Mesothelial cell of epicardium (in vitro differentiated cells): ENCODE data around the gene ITPR1. TPM values are rescaled to one million over a fixed set of nuclear protein-coding genes. Genes with fewer than 3 reads are reported as not detected.

Experiments
- DNase-seq, 2 experiments: peaks; one replicate each; pipeline ENCODE4 v3.0.0; 2021; ENCODE audit warnings: low spot score in 2 of 2; ENCODE audit not compliant: unreplicated experiment in 2 of 2
- H3K27ac Mint-ChIP-seq: 2 replicates; pipeline ENCODE4 v1.8.0; 2021; ENCODE audit warnings: mixed read lengths
- H3K27me3 Mint-ChIP-seq: 2 replicates; pipeline ENCODE4 v1.8.0; 2021; ENCODE audit warnings: low read depth, mixed read lengths
- H3K36me3 Mint-ChIP-seq: 2 replicates; pipeline ENCODE4 v1.8.0; 2021; ENCODE audit warnings: mixed read lengths
- H3K4me1 Mint-ChIP-seq: 2 replicates; pipeline ENCODE4 v1.8.0; 2021; ENCODE audit warnings: mixed read lengths
- H3K4me3 Mint-ChIP-seq: 2 replicates; pipeline ENCODE4 v1.8.0; 2021; ENCODE audit warnings: mild to moderate bottlenecking, moderate library complexity, mixed read lengths
- H3K9me3 Mint-ChIP-seq: 2 replicates; pipeline ENCODE4 v1.8.0; 2021; ENCODE audit warnings: mixed read lengths
- CTCF ChIP-seq: fragments of 200-600 bp; sonication (generic); IDR thresholded peaks from one replicate; pipeline ENCODE4 v1.5.0; 2021; ENCODE audit warnings: antibody characterized with exemption; ENCODE audit not compliant: unreplicated experiment
- total RNA-seq: library from RNA; stranded (reverse); gene quantifications from 3 replicates; pipeline ENCODE4 v1.2.1, GENCODE V29; 2021

ITPR1 gene
- total RNA-seq, 1 donor from 2014 or later = 21.3 TPM

- H3K27ac Mint-ChIP-seq = no peak overlapping the region
- TF ChIP-seq CTCF = no peak
- peaks cover 31% of the 10 kb centered on the region for H3K9me3 Mint-ChIP-seq
- H3K4me3 Mint-ChIP-seq = no peak overlapping the region
- peaks cover 15% of the 10 kb centered on the region for H3K4me1 Mint-ChIP-seq
- no peaks in the 10 kb centered on the region for H3K27me3 Mint-ChIP-seq
- no peak for DNase-seq
- H3K36me3 Mint-ChIP-seq = peaks cover 15% of the 10 kb centered on the region
These were observed 369.8 kb downstream of the ITPR1 start for GRCh38 chr3:4862973-4863372.

GRCh38 chr3:4864503-4864902 is 371.4 kb downstream of the ITPR1 start:
- H3K4me3 Mint-ChIP-seq = no peak overlapping the region
- H3K36me3 Mint-ChIP-seq = peaks cover 15% of the 10 kb centered on the region
- no peak for DNase-seq
- peaks cover 22% of the 10 kb centered on the region for H3K4me1 Mint-ChIP-seq
- no peak for TF ChIP-seq CTCF
- peaks cover 31% of the 10 kb centered on the region for H3K9me3 Mint-ChIP-seq
- H3K27ac Mint-ChIP-seq = no peak overlapping the region
- H3K27me3 Mint-ChIP-seq = no peaks in the 10 kb centered on the region

GRCh38 chr3:4865714-4866113 is 372.6 kb downstream of the ITPR1 start:
- no peak for DNase-seq
- Mint-ChIP-seq H3K4me1 (peaks cover 22% of the 10 kb centered on the region), H3K4me3 (no peak overlapping the region), H3K9me3 (peaks cover 27% of the 10 kb centered on the region), H3K27me3 (no peaks in the 10 kb centered on the region), H3K27ac (no peak overlapping the region), H3K36me3 (peaks cover 11% of the 10 kb centered on the region)
- no peak for TF ChIP-seq CTCF

GRCh38 chr3:4866866-4867265 is 373.7 kb downstream of the ITPR1 start:
- H3K27me3 Mint-ChIP-seq = no peaks in the 10 kb centered on the region
- peak overlapping the region; percentile 91 for H3K27ac Mint-ChIP-seq
- TF ChIP-seq CTCF = no peak
- H3K36me3 Mint-ChIP-seq = peaks cover 7% of the 10 kb centered on the region
- H3K4me3 Mint-ChIP-seq = peak overlapping the region; percentile 61
- DNase-seq = no peak
- peaks cover 20% of the 10 kb centered on the region for H3K9me3 Mint-ChIP-seq
- H3K4me1 Mint-ChIP-seq = peaks cover 22% of the 10 kb centered on the region

GRCh38 chr3:4877173-4877787 is 384.1 kb downstream of the ITPR1 start:
- H3K27ac Mint-ChIP-seq = no peak overlapping the region
- DNase-seq = no peak
- H3K27me3 Mint-ChIP-seq = no peaks in the 10 kb centered on the region
- H3K4me1 Mint-ChIP-seq = no peaks in the 10 kb centered on the region
- H3K36me3 Mint-ChIP-seq = no peaks in the 10 kb centered on the region
- no peak overlapping the region for H3K4me3 Mint-ChIP-seq
- TF ChIP-seq CTCF = no peak
- H3K9me3 Mint-ChIP-seq = no peaks in the 10 kb centered on the region

GRCh38 chr3:4880850-4881249 is 387.7 kb downstream of the ITPR1 start:
- Mint-ChIP-seq H3K27ac (no peak overlapping the region), H3K27me3 (no peaks in the 10 kb centered on the region), H3K4me3 (no peak overlapping the region), H3K36me3 (no peaks in the 10 kb centered on the region), H3K9me3 (no peaks in the 10 kb centered on the region), H3K4me1 (no peaks in the 10 kb centered on the region)
- TF ChIP-seq CTCF = no peak
- no peak for DNase-seq
